Thymus (tissue), 14 donors: ENCODE measurements around the gene SIM1. TPM values are rescaled to one million over a fixed set of nuclear protein-coding genes. Genes with fewer than 3 reads are reported as not detected.

Experiments used
- DNase-seq, 9 donors: peaks; one replicate each; pipeline ENCODE4 v3.0.0-alpha.2; 2013; ENCODE audit warnings: low spot score in 9 of 9, low read depth in 6 of 9, missing footprints in 1 of 9
- H3K27ac ChIP-seq, 2 donors: one replicate each; pipeline ENCODE4 v1.5.1; 2013; ENCODE audit warnings: control low read depth in 1 of 2, low read depth in 1 of 2, low read length in 1 of 2, mild to moderate bottlenecking in 1 of 2, moderate library complexity in 1 of 2
- H3K27me3 ChIP-seq, 2 donors: one replicate each; pipeline ENCODE4 v1.5.1; 2013; ENCODE audit warnings: low read length in 1 of 2; ENCODE audit not compliant: control insufficient read depth in 2 of 2, insufficient read depth in 1 of 2
- H3K36me3 ChIP-seq, 2 donors: one replicate each; pipeline ENCODE4 v1.5.1; 2013; ENCODE audit warnings: low read length in 1 of 2, mild to moderate bottlenecking in 1 of 2, moderate library complexity in 1 of 2; ENCODE audit not compliant: control insufficient read depth in 2 of 2, insufficient read depth in 2 of 2
- H3K4me1 ChIP-seq, 2 donors: one replicate each; pipeline ENCODE4 v1.5.1; 2013; ENCODE audit warnings: low read length in 2 of 2; ENCODE audit not compliant: control insufficient read depth in 2 of 2, insufficient read depth in 2 of 2
- H3K4me3 ChIP-seq, 2 donors: one replicate each; pipeline ENCODE4 v1.5.1; 2013; ENCODE audit warnings: low read length in 2 of 2, control low read depth in 1 of 2, mild to moderate bottlenecking in 1 of 2
- H3K9me3 ChIP-seq, 2 donors: one replicate each; pipeline ENCODE4 v1.5.1; 2013; ENCODE audit warnings: low read length in 1 of 2, mild to moderate bottlenecking in 1 of 2; ENCODE audit not compliant: control insufficient read depth in 2 of 2, insufficient read depth in 1 of 2
- WGBS: extraction: QIAGEN DNeasy Blood & Tissue Kit; methylation state at CpG from one replicate; pipeline ENCODE4 v1.1.7; 2013; 5-methylcytosine and 5-hydroxymethylcytosine counted together
- long read RNA-seq, 10 donors: transcript quantifications; one replicate each; lab custom pipeline, GENCODE V29; 2026
- polyA plus RNA-seq: library from polyadenylated mRNA; stranded (reverse); fragments of 200-250 nt; gene quantifications from one replicate; pipeline ENCODE4 v1.2.3, GENCODE V29; 2013
- total RNA-seq: library from RNA; stranded (reverse); fragments of 120-200 nt; gene quantifications from one replicate; pipeline ENCODE4 v1.2.4, GENCODE V29; 2013
- donor health status: healthy.

SIM1 gene
- total RNA-seq (0.05 TPM), polyA plus RNA-seq (0.02 TPM)
- long read RNA-seq, donor 1 = 0 reads
- long read RNA-seq, donor 2 = 0 reads
- long read RNA-seq, donor 3 = 0 reads
- long read RNA-seq, donor 4 = 0 reads
- long read RNA-seq, donor 5, partial matches to known transcripts = 0 of 1 reads
- long read RNA-seq, donor 5, other reads (novel, unspliced or antisense) = 0 of 1 reads
- long read RNA-seq, donor 6 = 0 reads
- long read RNA-seq, donor 7 = 0 reads
- long read RNA-seq, donor 8 = 0 reads
- long read RNA-seq, donor 9 = 0 reads
- long read RNA-seq, donor 10 = 0 reads

- WGBS = 5% methylated on average over 66 of the region's 66 CpGs
- peaks cover 2 to 22% of the 10 kb centered on the region in 2 donors for H3K4me1 ChIP-seq
- peaks cover 84 to 100% of the 10 kb centered on the region in 2 donors for H3K27me3 ChIP-seq
- peak in 7 of 9 donors; percentile 32 to 77 (median 52) for DNase-seq
- H3K9me3 ChIP-seq = peaks cover 3 to 14% of the 10 kb centered on the region in 2 donors
- peak within 1 kb of the TSS in 1 of 2 donors; percentile 41 for H3K4me3 ChIP-seq
- no peak within 1 kb of the TSS for H3K27ac ChIP-seq
- no peaks in the 10 kb centered on the region for H3K36me3 ChIP-seq
Observed at GRCh38 chr6:100464903-100465700, at the start of gene SIM1. SIM1 (minus strand) TSS chr6:100464921; CDS start chr6:100463468, 1,453 bp downstream.

GRCh38 chr6:100512203-100512862 is 47.6 kb upstream of the SIM1 start:
- WGBS = 98% methylated on average over 6 of the region's 6 CpGs
- H3K4me1 ChIP-seq = no peaks in the 10 kb centered on the region
- H3K27me3 ChIP-seq = no peaks in the 10 kb centered on the region
- no peak for DNase-seq
- no peak overlapping the region for H3K4me3 ChIP-seq
- no peaks in the 10 kb centered on the region for H3K9me3 ChIP-seq
- H3K27ac ChIP-seq = no peak overlapping the region
- peaks cover 5 to 8% of the 10 kb centered on the region in 2 donors for H3K36me3 ChIP-seq

- no peak for DNase-seq
- H3K27ac ChIP-seq = no peak overlapping the region
- no peaks in the 10 kb centered on the region for H3K27me3 ChIP-seq
- 94% methylated on average over 3 of the region's 3 CpGs for WGBS
- peaks cover 5 to 8% of the 10 kb centered on the region in 2 donors for H3K36me3 ChIP-seq
- H3K4me1 ChIP-seq = no peaks in the 10 kb centered on the region
- no peak overlapping the region for H3K4me3 ChIP-seq
- H3K9me3 ChIP-seq = no peaks in the 10 kb centered on the region
Observed at GRCh38 chr6:100509101-100509500, 44.4 kb upstream of the SIM1 start.

GRCh38 chr6:100506651-100507050 is 41.9 kb upstream of the SIM1 start:
- 97% methylated on average over 2 of the region's 2 CpGs for WGBS
- Histone ChIP-seq H3K9me3 (no peaks in the 10 kb centered on the region), H3K36me3 (peaks cover 3 to 5% of the 10 kb centered on the region in 2 donors), H3K4me3 (no peak overlapping the region), H3K27ac (no peak overlapping the region), H3K27me3 (no peaks in the 10 kb centered on the region), H3K4me1 (no peaks in the 10 kb centered on the region)
- no peak for DNase-seq

- no peak overlapping the region for H3K27ac ChIP-seq
- no peak for DNase-seq
- peaks cover 0 to 3% of the 10 kb centered on the region in 2 donors for H3K36me3 ChIP-seq
- no peaks in the 10 kb centered on the region for H3K4me1 ChIP-seq
- H3K9me3 ChIP-seq = no peaks in the 10 kb centered on the region
- H3K27me3 ChIP-seq = no peaks in the 10 kb centered on the region
- H3K4me3 ChIP-seq = no peak overlapping the region
- WGBS = 88% methylated on average over 6 of the region's 6 CpGs
Observed at GRCh38 chr6:100504786-100505737, 40.3 kb upstream of the SIM1 start.

- Histone ChIP-seq H3K4me3 (no peak overlapping the region), H3K27me3 (no peaks in the 10 kb centered on the region), H3K4me1 (no peaks in the 10 kb centered on the region), H3K27ac (no peak overlapping the region), H3K9me3 (no peaks in the 10 kb centered on the region), H3K36me3 (no peaks in the 10 kb centered on the region)
- DNase-seq = no peak
Observed at GRCh38 chr6:100503043-100503705, 38.5 kb upstream of the SIM1 start.

- Histone ChIP-seq H3K27ac (no peak overlapping the region), H3K36me3 (no peaks in the 10 kb centered on the region), H3K4me3 (no peak overlapping the region), H3K4me1 (no peaks in the 10 kb centered on the region), H3K27me3 (peaks cover 0 to 9% of the 10 kb centered on the region in 2 donors), H3K9me3 (no peaks in the 10 kb centered on the region)
- 80% methylated on average over 6 of the region's 6 CpGs for WGBS
- no peak for DNase-seq
Observed at GRCh38 chr6:100493206-100493888, 28.6 kb upstream of the SIM1 start.
